ENCODE measurements around the gene IGFBP2.

DNA sequence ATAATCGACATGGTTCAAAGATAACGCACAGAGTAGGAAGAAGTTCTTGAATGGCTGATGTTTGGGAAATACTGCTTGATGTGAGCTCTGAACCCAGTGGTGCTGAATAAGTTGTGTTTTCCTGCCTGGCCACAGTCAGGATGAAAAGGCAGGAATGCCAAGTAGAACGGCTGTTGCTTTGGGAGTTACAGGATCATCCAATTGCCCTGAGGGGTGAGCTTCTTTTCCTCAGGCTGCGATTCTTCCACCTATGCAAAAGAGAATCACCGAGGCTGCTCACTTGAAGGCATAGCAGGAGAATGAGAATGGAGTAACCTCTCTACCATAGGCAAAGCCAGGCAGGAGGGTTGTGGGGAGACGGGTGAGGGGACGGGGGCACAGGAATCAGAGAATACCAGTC lies 14.4 kb upstream of the IGFBP2 start:
- TF ChIP-seq, protein P1, sequence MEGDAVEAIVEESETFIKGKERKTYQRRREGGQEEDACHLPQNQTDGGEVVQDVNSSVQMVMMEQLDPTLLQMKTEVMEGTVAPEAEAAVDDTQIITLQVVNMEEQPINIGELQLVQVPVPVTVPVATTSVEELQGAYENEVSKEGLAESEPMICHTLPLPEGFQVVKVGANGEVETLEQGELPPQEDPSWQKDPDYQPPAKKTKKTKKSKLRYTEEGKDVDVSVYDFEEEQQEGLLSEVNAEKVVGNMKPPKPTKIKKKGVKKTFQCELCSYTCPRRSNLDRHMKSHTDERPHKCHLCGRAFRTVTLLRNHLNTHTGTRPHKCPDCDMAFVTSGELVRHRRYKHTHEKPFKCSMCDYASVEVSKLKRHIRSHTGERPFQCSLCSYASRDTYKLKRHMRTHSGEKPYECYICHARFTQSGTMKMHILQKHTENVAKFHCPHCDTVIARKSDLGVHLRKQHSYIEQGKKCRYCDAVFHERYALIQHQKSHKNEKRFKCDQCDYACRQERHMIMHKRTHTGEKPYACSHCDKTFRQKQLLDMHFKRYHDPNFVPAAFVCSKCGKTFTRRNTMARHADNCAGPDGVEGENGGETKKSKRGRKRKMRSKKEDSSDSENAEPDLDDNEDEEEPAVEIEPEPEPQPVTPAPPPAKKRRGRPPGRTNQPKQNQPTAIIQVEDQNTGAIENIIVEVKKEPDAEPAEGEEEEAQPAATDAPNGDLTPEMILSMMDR (IDR thresholded peaks at IDR 0.05; ENCODE audit: low read depth, low read length, missing input control) = no peak
- TF ChIP-seq, protein P2, sequence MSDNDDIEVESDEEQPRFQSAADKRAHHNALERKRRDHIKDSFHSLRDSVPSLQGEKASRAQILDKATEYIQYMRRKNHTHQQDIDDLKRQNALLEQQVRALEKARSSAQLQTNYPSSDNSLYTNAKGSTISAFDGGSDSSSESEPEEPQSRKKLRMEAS (IDR thresholded peaks at IDR 0.05) = no peak
- TF ChIP-seq GABPA (IDR thresholded peaks at IDR 0.05 in 1 of 2, conservative IDR thresholded peaks at IDR 0.05 in 1 of 2) = no peak
